Neutrophil (primary cell): Measurements from ENCODE around the gene TNFSF9.
"Not testable (repeated sequence)": the region's sequence is repeated elsewhere in the genome, so short reads cannot be mapped to it uniquely, and the experiment has no call there.

Source experiments
- H3K27ac ChIP-seq: fragments of 200-600 bp; sonication (generic); 2 replicates; pipeline ENCODE4 v1.5.1; 2016; ENCODE audit warnings: mild to moderate bottlenecking, moderate library complexity
- H3K27me3 ChIP-seq: fragments of 200-600 bp; sonication (generic); 2 replicates; pipeline ENCODE4 v1.6.0; 2016; ENCODE audit warnings: mild to moderate bottlenecking
- H3K36me3 ChIP-seq: fragments of 200-600 bp; sonication (generic); 2 replicates; pipeline ENCODE4 v1.5.1; 2017
- H3K4me1 ChIP-seq, 2 experiments: fragments of 200-600 bp in 1 of 2; sonication (generic) in 1 of 2; 1 replicate in 1 of 2; 2 replicates in 1 of 2; pipeline versions ENCODE4 v1.5.1 to v1.6.1; 2013 to 2016; ENCODE audit warnings: low read depth in 1 of 2, low read length in 1 of 2, mild to moderate bottlenecking in 1 of 2, moderate library complexity in 1 of 2; ENCODE audit not compliant: control insufficient read depth in 1 of 2, insufficient read depth in 1 of 2
- H3K4me3 ChIP-seq, 2 experiments: fragments of 200-600 bp in 1 of 2; sonication (generic) in 1 of 2; 1 replicate in 1 of 2; 2 replicates in 1 of 2; pipeline ENCODE4 v1.5.1; 2013 to 2016; ENCODE audit warnings: low read depth in 1 of 2, low read length in 1 of 2, mild to moderate bottlenecking in 1 of 2, moderate library complexity in 1 of 2
- H3K9me3 ChIP-seq: fragments of 200-600 bp; sonication (generic); 2 replicates; pipeline ENCODE4 v1.5.1; 2016
- TF ChIP-seq, protein P1 (sequence below): fragments of 200-600 bp; sonication (generic); IDR thresholded peaks from 2 replicates; pipeline ENCODE4 v1.5.1; 2016; ENCODE audit warnings: antibody characterized with exemption

The TNFSF9 gene

DNA sequence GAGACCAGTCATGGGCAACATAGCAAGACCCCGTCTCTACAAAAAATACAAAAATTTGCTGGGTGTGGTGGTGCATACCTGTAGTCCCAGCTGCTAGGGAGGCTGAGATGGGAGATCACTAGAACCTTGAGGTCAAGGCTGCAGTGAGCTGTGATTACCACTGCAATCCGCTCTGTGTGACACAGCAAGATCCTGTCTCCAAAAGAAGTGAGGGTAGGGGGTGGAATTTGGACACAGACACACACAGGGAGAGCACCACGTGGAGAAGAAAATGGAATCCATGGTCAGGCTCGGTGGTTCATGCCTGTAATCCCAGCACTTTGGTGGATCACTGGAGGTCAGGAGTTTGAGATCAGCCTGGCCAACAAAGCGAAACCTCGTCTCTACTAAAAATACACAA lies 8.7 kb downstream of the TNFSF9 start:
- H3K27me3 ChIP-seq = peaks cover 11% of the 10 kb centered on the region
- TF ChIP-seq, protein P1, sequence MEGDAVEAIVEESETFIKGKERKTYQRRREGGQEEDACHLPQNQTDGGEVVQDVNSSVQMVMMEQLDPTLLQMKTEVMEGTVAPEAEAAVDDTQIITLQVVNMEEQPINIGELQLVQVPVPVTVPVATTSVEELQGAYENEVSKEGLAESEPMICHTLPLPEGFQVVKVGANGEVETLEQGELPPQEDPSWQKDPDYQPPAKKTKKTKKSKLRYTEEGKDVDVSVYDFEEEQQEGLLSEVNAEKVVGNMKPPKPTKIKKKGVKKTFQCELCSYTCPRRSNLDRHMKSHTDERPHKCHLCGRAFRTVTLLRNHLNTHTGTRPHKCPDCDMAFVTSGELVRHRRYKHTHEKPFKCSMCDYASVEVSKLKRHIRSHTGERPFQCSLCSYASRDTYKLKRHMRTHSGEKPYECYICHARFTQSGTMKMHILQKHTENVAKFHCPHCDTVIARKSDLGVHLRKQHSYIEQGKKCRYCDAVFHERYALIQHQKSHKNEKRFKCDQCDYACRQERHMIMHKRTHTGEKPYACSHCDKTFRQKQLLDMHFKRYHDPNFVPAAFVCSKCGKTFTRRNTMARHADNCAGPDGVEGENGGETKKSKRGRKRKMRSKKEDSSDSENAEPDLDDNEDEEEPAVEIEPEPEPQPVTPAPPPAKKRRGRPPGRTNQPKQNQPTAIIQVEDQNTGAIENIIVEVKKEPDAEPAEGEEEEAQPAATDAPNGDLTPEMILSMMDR = no peak
- no peaks in the 10 kb centered on the region for H3K9me3 ChIP-seq
- no peak overlapping the region for H3K4me3 ChIP-seq
- H3K4me1 ChIP-seq = peaks cover 0 to 5% of the 10 kb centered on the region in 2 experiments
- no peak overlapping the region for H3K27ac ChIP-seq
- H3K36me3 ChIP-seq = no peaks in the 10 kb centered on the region

DNA sequence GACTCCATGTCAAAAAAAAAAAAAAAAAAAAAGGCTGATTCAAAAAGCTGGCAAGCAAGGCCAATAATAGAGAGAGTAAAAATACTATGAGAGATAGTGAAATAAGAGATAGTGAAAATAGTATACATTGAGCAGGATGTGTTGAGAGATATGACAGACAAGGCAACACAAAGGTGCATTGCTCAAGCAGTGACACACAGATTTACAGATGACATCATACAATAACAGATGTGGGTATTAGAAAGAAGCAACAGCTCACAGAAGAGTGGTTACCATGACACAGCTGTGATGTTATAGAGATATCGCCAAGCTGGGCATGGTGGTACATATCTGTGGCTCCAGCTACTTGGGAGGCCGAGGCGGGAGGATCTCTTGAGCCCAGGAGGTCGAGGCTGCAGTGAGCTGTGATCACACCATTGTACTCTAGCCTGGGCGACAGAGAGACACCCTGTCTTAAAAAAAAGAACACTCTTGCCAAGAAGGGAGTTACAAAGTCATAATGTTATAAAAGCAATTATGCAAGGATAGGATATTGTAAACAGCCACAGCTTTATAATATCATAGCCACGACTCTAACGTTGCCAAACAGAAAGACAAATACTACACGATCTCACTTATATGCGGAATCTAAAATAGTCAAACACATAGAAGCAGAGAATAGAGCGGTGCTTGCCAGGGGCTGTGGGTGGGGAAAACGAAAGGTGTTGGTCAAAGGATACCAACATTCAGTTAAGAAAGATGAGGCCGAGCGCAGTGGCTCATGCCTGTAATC lies 10.3 kb downstream of the TNFSF9 start:
- no peak overlapping the region for H3K4me3 ChIP-seq
- H3K36me3 ChIP-seq = no peaks in the 10 kb centered on the region
- H3K27ac ChIP-seq = no peak overlapping the region
- no peaks in the 10 kb centered on the region for H3K9me3 ChIP-seq
- H3K4me1 ChIP-seq = peaks cover 0 to 4% of the 10 kb centered on the region in 2 experiments
- peaks cover 7% of the 10 kb centered on the region for H3K27me3 ChIP-seq
- TF ChIP-seq, protein P1 = no peak

DNA sequence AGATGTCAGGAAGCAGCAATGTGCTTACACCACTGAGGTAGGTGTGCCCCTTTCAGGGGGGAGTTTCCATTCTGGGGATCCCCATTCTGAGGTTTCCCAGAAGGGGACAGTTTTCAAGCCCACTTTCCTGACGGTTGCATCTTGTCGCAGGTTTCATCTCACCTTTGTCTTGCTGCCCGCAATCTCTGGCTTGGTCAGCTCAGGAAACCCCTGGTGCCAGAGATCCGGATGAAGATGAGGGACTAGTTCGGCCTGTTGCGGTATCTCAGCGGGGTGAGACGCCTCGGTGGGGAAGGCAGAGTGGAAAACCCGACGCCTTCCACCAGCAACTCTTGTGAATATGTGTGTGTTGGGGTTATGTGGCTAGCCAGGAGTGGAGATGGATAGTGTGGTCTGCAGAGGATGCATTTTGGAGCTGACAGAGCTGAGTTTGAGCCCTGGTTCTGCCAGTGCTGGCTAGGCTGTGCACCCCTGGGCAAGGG lies 13.1 kb downstream of the TNFSF9 start:
- Histone ChIP-seq H3K9me3 (no peaks in the 10 kb centered on the region), H3K27ac (no peak overlapping the region), H3K4me3 (no peak overlapping the region), H3K36me3 (no peaks in the 10 kb centered on the region), H3K27me3 (peaks cover 7% of the 10 kb centered on the region), H3K4me1 (no peaks in the 10 kb centered on the region)
- TF ChIP-seq, protein P1 = no peak

DNA sequence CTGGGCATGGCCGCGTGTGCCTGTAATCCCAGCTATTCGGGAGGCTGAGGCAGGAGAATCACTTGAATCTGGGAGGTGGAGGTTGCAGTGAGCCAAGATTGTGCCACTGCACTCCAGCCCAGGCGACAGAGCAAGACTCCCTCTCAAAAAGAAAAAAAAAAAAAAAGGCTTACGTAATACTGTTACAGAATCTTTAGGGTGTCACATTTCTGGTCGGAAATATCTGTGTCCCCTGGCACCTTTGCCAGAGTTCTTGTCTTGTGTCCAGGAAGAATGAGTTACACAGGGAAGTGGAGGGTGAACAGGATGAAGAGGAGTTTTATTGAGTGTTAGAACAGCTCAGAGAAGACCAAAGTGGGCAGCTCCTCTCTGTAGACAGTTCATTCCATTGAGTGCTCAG lies 19.9 kb downstream of the TNFSF9 start:
- not testable (repeated sequence) for H3K9me3 ChIP-seq, H3K4me1 ChIP-seq, H3K36me3 ChIP-seq, H3K27ac ChIP-seq, H3K4me3 ChIP-seq
- peaks cover 19% of the 10 kb centered on the region for H3K27me3 ChIP-seq

DNA sequence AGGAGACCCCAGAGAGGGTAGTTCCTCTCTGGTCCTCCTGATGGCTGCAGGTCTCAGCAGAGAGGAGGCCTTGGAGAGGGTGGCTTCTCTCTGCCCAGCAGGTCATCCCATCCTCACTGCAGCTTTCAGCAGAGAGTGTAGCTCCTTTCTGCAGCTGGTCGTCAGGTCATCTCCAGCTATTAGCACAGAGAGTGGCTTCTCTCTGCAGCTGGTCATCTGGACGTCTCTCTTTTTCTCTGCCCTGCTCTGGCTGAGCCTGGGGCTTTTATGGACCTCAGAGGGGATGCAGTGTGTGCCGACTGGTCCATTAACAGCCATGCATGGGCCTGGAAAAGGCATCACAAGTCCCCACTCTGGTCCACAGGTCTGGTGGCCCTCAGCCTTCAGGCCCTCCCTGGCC lies 20.3 kb downstream of the TNFSF9 start:
- Histone ChIP-seq H3K27ac (no peak overlapping the region), H3K36me3 (no peaks in the 10 kb centered on the region), H3K9me3 (no peaks in the 10 kb centered on the region), H3K27me3 (peaks cover 21% of the 10 kb centered on the region), H3K4me3 (no peak overlapping the region), H3K4me1 (no peaks in the 10 kb centered on the region)
- TF ChIP-seq, protein P1 = no peak

DNA sequence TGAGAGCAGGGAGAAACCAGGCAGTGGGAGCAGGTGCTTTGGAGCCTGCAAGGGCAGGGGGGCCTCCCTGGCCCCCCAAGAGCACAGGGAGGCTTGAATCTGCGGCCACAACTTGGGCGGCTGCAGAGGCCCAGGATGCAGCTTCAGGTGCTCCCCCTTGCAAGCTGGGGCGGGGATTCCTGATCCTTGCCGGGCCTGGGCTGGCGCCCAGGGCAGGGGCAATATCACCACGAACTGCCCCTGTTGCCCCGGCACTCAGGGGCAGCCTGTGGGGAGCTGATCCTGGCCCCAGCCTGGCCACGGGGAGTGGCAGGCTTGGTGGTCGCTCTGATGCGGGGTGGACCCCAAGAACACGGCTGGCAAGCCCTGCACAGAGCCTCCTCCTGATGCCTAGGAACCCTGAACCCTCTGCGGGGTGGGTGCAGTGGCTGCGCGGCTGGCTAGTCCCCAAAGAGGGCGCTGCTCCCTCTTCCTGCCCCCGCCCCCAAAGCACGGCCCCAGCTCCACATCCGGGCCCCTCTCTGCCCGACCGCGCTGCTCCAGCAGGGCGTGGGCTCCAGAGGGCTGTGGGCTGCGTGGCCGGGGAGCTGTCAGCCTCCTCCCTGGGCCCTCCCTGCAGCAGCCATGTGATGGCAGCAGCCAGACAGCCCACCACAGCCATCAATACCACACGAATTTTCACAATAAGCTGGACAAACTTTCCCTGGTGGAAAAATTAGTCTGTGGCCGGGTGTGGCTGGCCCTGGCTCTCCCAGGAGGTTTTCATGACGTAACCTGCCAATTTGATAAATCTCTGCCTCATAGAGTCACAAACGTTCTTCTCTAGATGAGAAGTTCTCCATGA lies 21.0 kb downstream of the TNFSF9 start:
- Histone ChIP-seq H3K4me1 (no peaks in the 10 kb centered on the region), H3K9me3 (no peaks in the 10 kb centered on the region), H3K4me3 (no peak overlapping the region), H3K36me3 (no peaks in the 10 kb centered on the region), H3K27ac (no peak overlapping the region), H3K27me3 (peaks cover 29% of the 10 kb centered on the region)
- TF ChIP-seq, protein P1 = no peak
